Caco-2 (cell line): ENCODE results near the gene AKR1C2. TPM values are rescaled to one million over a fixed set of nuclear protein-coding genes. Genes with fewer than 3 reads are reported as not detected.
"Not testable (repeated sequence)": the region's sequence is repeated elsewhere in the genome, so short reads cannot be mapped to it uniquely, and the experiment has no call there.

ENCODE experiments used
- BruUV-seq: library from RNA; stranded (reverse); fragments of 400-500 nt; replicated peaks from 2 replicates; lab custom pipeline; 2021; lab: Mats Ljungman, UMichigan
- CTCF ChIA-PET: fragments of 300-600 bp; sonication (Branson Sonifier 250); formaldehyde crosslinking; loops from one replicate; lab custom pipeline; 2022; ENCODE audit warnings: antibody characterized with exemption; lab: Charles Lee
- POLR2A ChIA-PET: fragments of 300-600 bp; sonication (Branson Sonifier 250); formaldehyde crosslinking; loops from one replicate; lab custom pipeline; 2022; ENCODE audit warnings: antibody characterized with exemption; lab: Charles Lee
- DNase-seq, 2 experiments: peaks; one replicate each; pipeline versions ENCODE4 v3.0.0 to v3.0.0-alpha.2; 2020 to 2022
- H3K27me3 ChIP-seq: replicated peaks from 2 replicates; pipeline ENCODE4 v1.6.0; 2011; ENCODE audit warnings: low read length; ENCODE audit not compliant: control insufficient read depth, insufficient read depth
- H3K36me3 ChIP-seq: 2 replicates; pipeline ENCODE4 v1.5.1; 2011; ENCODE audit warnings: low read length; ENCODE audit not compliant: control insufficient read depth, insufficient read depth
- H3K4me1 ChIP-seq: fragments of 250-450 bp; sonication (Bioruptor Pico); 2 replicates; pipeline ENCODE4 v1.5.1; 2020; ENCODE audit warnings: mild to moderate bottlenecking
- H3K4me3 ChIP-seq: 2 replicates; pipeline ENCODE4 v1.5.1; 2011; ENCODE audit warnings: low read depth, mild to moderate bottlenecking, control low read depth, low read length
- H3K9me3 ChIP-seq: fragments of 250-450 bp; sonication (Bioruptor Pico); 2 replicates; pipeline ENCODE4 v1.5.1; 2020; ENCODE audit warnings: mild to moderate bottlenecking, moderate library complexity
- H3K27ac Mint-ChIP-seq: one replicate; pipeline ENCODE4 v1.8.0; 2022; ENCODE audit warnings: mixed read lengths; ENCODE audit not compliant: unreplicated experiment
- H3K27me3 Mint-ChIP-seq: one replicate; pipeline ENCODE4 v1.8.0; 2022; ENCODE audit warnings: mixed read lengths; ENCODE audit not compliant: insufficient read depth, unreplicated experiment
- H3K36me3 Mint-ChIP-seq: one replicate; pipeline ENCODE4 v1.8.0; 2022; ENCODE audit warnings: mild to moderate bottlenecking, mixed read lengths; ENCODE audit not compliant: insufficient read depth, unreplicated experiment
- H3K4me1 Mint-ChIP-seq: one replicate; pipeline ENCODE4 v1.8.0; 2022; ENCODE audit warnings: low read depth, mixed read lengths; ENCODE audit not compliant: unreplicated experiment
- H3K4me3 Mint-ChIP-seq: one replicate; pipeline ENCODE4 v1.8.0; 2022; ENCODE audit warnings: mild to moderate bottlenecking, moderate library complexity, mixed read lengths; ENCODE audit not compliant: unreplicated experiment
- H3K9me3 Mint-ChIP-seq: one replicate; pipeline ENCODE4 v1.8.0; 2022; ENCODE audit warnings: mixed read lengths; ENCODE audit not compliant: unreplicated experiment
- CTCF ChIP-seq, 2 experiments: fragments of 200-600 bp in 1 of 2; IDR thresholded peaks; 1 replicate in 1 of 2; 2 replicates in 1 of 2; pipeline versions ENCODE4 v1.5.1 to v1.8.0; 2011 to 2022; ENCODE audit warnings: antibody characterized with exemption in 1 of 2, control low read depth in 1 of 2, inconsistent platforms in 1 of 2, low read depth in 1 of 2, low read length in 1 of 2, mild to moderate bottlenecking in 1 of 2, moderate library complexity in 1 of 2; ENCODE audit not compliant: insufficient read depth in 1 of 2, severe bottlenecking in 1 of 2, unreplicated experiment in 1 of 2
- intact Hi-C: fragments of 100-400 bp; cut with micrococcal nuclease; formaldehyde crosslinking; loops from one replicate; pipeline ENCODE4 v1.10.0; 2022; ENCODE audit not compliant: unreplicated experiment
- total RNA-seq: library from RNA; stranded (reverse); gene quantifications from 2 replicates; pipeline ENCODE4 v1.2.3, GENCODE V29; 2022

Gene AKR1C2
- total RNA-seq, 1 experiment from 2014 or later, result 41.7 TPM

GRCh38 chr10:5004501-5004900 is 844 bp upstream of the AKR1C2 start:
- H3K36me3 Mint-ChIP-seq, H3K27me3 ChIP-seq, H3K36me3 ChIP-seq, H3K9me3 Mint-ChIP-seq, intact Hi-C loops, H3K4me3 Mint-ChIP-seq, CTCF ChIA-PET, H3K27ac Mint-ChIP-seq, H3K4me1 Mint-ChIP-seq, DNase-seq, H3K27me3 Mint-ChIP-seq, BruUV-seq, H3K9me3 ChIP-seq, POLR2A ChIA-PET, H3K4me3 ChIP-seq: not testable (repeated sequence)
- H3K4me1 ChIP-seq, result peaks cover 11% of the 10 kb centered on the region; the same call in 1 of the 2 replicates

- H3K27me3 ChIP-seq, H3K4me3 ChIP-seq, POLR2A ChIA-PET, H3K9me3 ChIP-seq, CTCF ChIA-PET, H3K27me3 Mint-ChIP-seq, H3K36me3 ChIP-seq, H3K4me1 Mint-ChIP-seq, DNase-seq, H3K27ac Mint-ChIP-seq, H3K36me3 Mint-ChIP-seq, H3K9me3 Mint-ChIP-seq, BruUV-seq, intact Hi-C loops, H3K4me3 Mint-ChIP-seq, H3K4me1 ChIP-seq: not testable (repeated sequence)
Observed at GRCh38 chr10:5004030-5004385, 351 bp upstream of the AKR1C2 start.

- Mint-ChIP-seq H3K27ac (no peak overlapping the region), H3K4me3 (peak overlapping the region; percentile 19), H3K4me1 (no peaks in the 10 kb centered on the region), H3K9me3 (no peaks in the 10 kb centered on the region), H3K36me3 (no peaks in the 10 kb centered on the region), H3K27me3 (no peaks in the 10 kb centered on the region)
- no peak for TF ChIP-seq CTCF (IDR thresholded peaks at IDR 0.05; ENCODE audit: insufficient read depth in 1 of 2, low read depth in 1 of 2, low read length in 1 of 2, severe bottlenecking in 1 of 2, unreplicated experiment in 1 of 2)
- Histone ChIP-seq H3K4me3 (no peak overlapping the region), H3K36me3 (no peaks in the 10 kb centered on the region), H3K4me1 (0 out of 2 replicates have a peak, but pooled peaks cover 7% of the 10 kb centered on the region), H3K9me3 (no peaks in the 10 kb centered on the region), H3K27me3 (no peaks in the 10 kb centered on the region)
- intact Hi-C loops, result no loop called here
- ChIA-PET CTCF (interaction anchor here (1.4 kb wide), 1 partner anchor 152 kb away, joined by 3 read pairs; no protein-coding TSS in a partner anchor), POLR2A (no interaction called here)
- BruUV-seq, result no TSS peak
- DNase-seq, result no peak
Observed at GRCh38 chr10:5002013-5002727, 1.5 kb downstream of the AKR1C2 start.

- BruUV-seq, result no TSS peak
- no peak overlapping the region for H3K4me3 Mint-ChIP-seq
- no peaks in the 10 kb centered on the region for H3K27me3 Mint-ChIP-seq
- no peaks in the 10 kb centered on the region for H3K4me1 Mint-ChIP-seq
- no peaks in the 10 kb centered on the region for H3K36me3 Mint-ChIP-seq
- no peak for TF ChIP-seq CTCF (IDR thresholded peaks at IDR 0.05; ENCODE audit: insufficient read depth in 1 of 2, low read depth in 1 of 2, low read length in 1 of 2, severe bottlenecking in 1 of 2, unreplicated experiment in 1 of 2)
- Histone ChIP-seq H3K4me1 (0 out of 2 replicates have a peak, but pooled peaks cover 7% of the 10 kb centered on the region), H3K9me3 (no peaks in the 10 kb centered on the region), H3K4me3 (no peak overlapping the region), H3K36me3 (no peaks in the 10 kb centered on the region), H3K27me3 (no peaks in the 10 kb centered on the region)
- POLR2A ChIA-PET, result no interaction called here
- intact Hi-C loops, result no loop called here
- CTCF ChIA-PET, result no interaction called here
- no peak for DNase-seq
- no peaks in the 10 kb centered on the region for H3K9me3 Mint-ChIP-seq
- no peak overlapping the region for H3K27ac Mint-ChIP-seq
Observed at GRCh38 chr10:4998671-4999070, 5.0 kb downstream of the AKR1C2 start.

GRCh38 chr10:4994260-4994659 is 9.4 kb downstream of the AKR1C2 start:
- POLR2A ChIA-PET, H3K9me3 ChIP-seq, intact Hi-C loops, H3K4me1 ChIP-seq, H3K9me3 Mint-ChIP-seq, DNase-seq, H3K36me3 ChIP-seq, H3K4me3 Mint-ChIP-seq, H3K27ac Mint-ChIP-seq, CTCF ChIA-PET, H3K36me3 Mint-ChIP-seq, H3K4me3 ChIP-seq, H3K27me3 ChIP-seq, H3K27me3 Mint-ChIP-seq, H3K4me1 Mint-ChIP-seq, BruUV-seq: not testable (repeated sequence)
